Liver (tissue), 9 donors: ENCODE data around the gene C2CD5. TPM values are rescaled to one million over a fixed set of nuclear protein-coding genes. Genes with fewer than 3 reads are reported as not detected.

ENCODE experiments used
- DNase-seq: peaks from one replicate; pipeline ENCODE4 v3.0.0-alpha.2; 2017; ENCODE audit warnings: low spot score
- H3K27ac ChIP-seq, 2 donors: one replicate each; pipeline ENCODE4 v1.7.0; 2013; ENCODE audit warnings: inconsistent platforms in 2 of 2, low read length in 2 of 2, control low read depth in 1 of 2, low read depth in 1 of 2, mild to moderate bottlenecking in 1 of 2
- H3K27me3 ChIP-seq, 4 donors: one replicate each; pipeline versions ENCODE4 v1.6.1 to v1.7.0; 2013; ENCODE audit warnings: low read length in 3 of 4, inconsistent platforms in 1 of 4, mild to moderate bottlenecking in 1 of 4, moderate library complexity in 1 of 4; ENCODE audit not compliant: control insufficient read depth in 4 of 4, insufficient read depth in 4 of 4
- H3K36me3 ChIP-seq, 4 donors: one replicate each; pipeline versions ENCODE4 v1.6.1 to v1.7.0; 2013; ENCODE audit warnings: low read length in 3 of 4, mild to moderate bottlenecking in 3 of 4, low read depth in 1 of 4, moderate library complexity in 1 of 4; ENCODE audit not compliant: control insufficient read depth in 4 of 4, insufficient read depth in 3 of 4
- H3K4me1 ChIP-seq, 4 donors: one replicate each; pipeline versions ENCODE4 v1.6.1 to v1.7.0; 2013; ENCODE audit warnings: low read length in 3 of 4, mild to moderate bottlenecking in 3 of 4, moderate library complexity in 1 of 4; ENCODE audit not compliant: control insufficient read depth in 4 of 4, insufficient read depth in 4 of 4
- H3K4me3 ChIP-seq, 3 donors: one replicate each; pipeline versions ENCODE4 v1.6.1 to v1.7.0; 2013; ENCODE audit warnings: low read length in 3 of 3, control low read depth in 1 of 3, low read depth in 1 of 3, mild to moderate bottlenecking in 1 of 3
- H3K9ac ChIP-seq, 2 donors: one replicate each; pipeline ENCODE4 v1.7.0; 2013; ENCODE audit warnings: low read length in 2 of 2, mild to moderate bottlenecking in 2 of 2, moderate library complexity in 2 of 2, control low read depth in 1 of 2, low read depth in 1 of 2
- H3K9me3 ChIP-seq, 4 donors: one replicate each; pipeline versions ENCODE4 v1.6.1 to v1.7.0; 2013; ENCODE audit warnings: low read length in 3 of 4; ENCODE audit not compliant: control insufficient read depth in 4 of 4
- ATF3 ChIP-seq: IDR thresholded peaks from 2 replicates; pipeline ENCODE4 v1.6.1; 2016; ENCODE audit warnings: antibody characterized with exemption
- CTCF ChIP-seq: fragments of 150-350 bp; IDR thresholded peaks from 2 replicates; pipeline ENCODE4 v1.5.1; 2017; ENCODE audit warnings: improper control_type of control experiment, low read depth, low read length; ENCODE audit not compliant: missing input control
- EGR1 ChIP-seq, 2 donors: IDR thresholded peaks; 2 replicates each; pipeline ENCODE4 v1.6.1; 2016 to 2018; ENCODE audit warnings: antibody characterized with exemption in 2 of 2, low read depth in 2 of 2
- FOXA1 ChIP-seq: IDR thresholded peaks from 2 replicates; pipeline ENCODE4 v1.6.1; 2016; ENCODE audit warnings: antibody characterized with exemption
- FOXA2 ChIP-seq: IDR thresholded peaks from 2 replicates; pipeline ENCODE4 v1.6.1; 2016; ENCODE audit warnings: antibody characterized with exemption
- GABPA ChIP-seq, 2 donors: IDR thresholded peaks in 1 of 2; conservative IDR thresholded peaks in 1 of 2; 2 replicates each; pipeline ENCODE4 v1.6.1; 2016; ENCODE audit warnings: antibody characterized with exemption in 2 of 2, mild to moderate bottlenecking in 1 of 2, moderate library complexity in 1 of 2
- HNF4A ChIP-seq, 2 donors: conservative IDR thresholded peaks; 2 replicates each; pipeline ENCODE4 v1.6.1; 2016; ENCODE audit warnings: antibody characterized with exemption in 2 of 2, mild to moderate bottlenecking in 2 of 2
- HNF4G ChIP-seq: IDR thresholded peaks from 2 replicates; pipeline ENCODE4 v1.6.1; 2016; ENCODE audit warnings: antibody characterized with exemption
- JUND ChIP-seq, 2 donors: IDR thresholded peaks; 2 replicates each; pipeline ENCODE4 v1.6.1; 2016; ENCODE audit warnings: antibody characterized with exemption in 2 of 2
- MAX ChIP-seq: IDR thresholded peaks from 2 replicates; pipeline ENCODE4 v1.6.1; 2016; ENCODE audit warnings: antibody characterized with exemption
- NR2F2 ChIP-seq: IDR thresholded peaks from 2 replicates; pipeline ENCODE4 v1.6.1; 2016; ENCODE audit warnings: antibody characterized with exemption
- RAD21 ChIP-seq, 2 donors: IDR thresholded peaks; 2 replicates each; pipeline ENCODE4 v1.6.1; 2016; ENCODE audit warnings: antibody characterized with exemption in 2 of 2, mild to moderate bottlenecking in 2 of 2
- REST ChIP-seq: IDR thresholded peaks from 2 replicates; pipeline ENCODE4 v1.6.1; 2016; ENCODE audit warnings: antibody characterized with exemption, mild to moderate bottlenecking
- RXRA ChIP-seq, 2 donors: IDR thresholded peaks; 2 replicates each; pipeline ENCODE4 v1.6.1; 2017 to 2018; ENCODE audit warnings: antibody characterized with exemption in 2 of 2, mild to moderate bottlenecking in 1 of 2
- SP1 ChIP-seq: IDR thresholded peaks from 2 replicates; pipeline ENCODE4 v1.6.1; 2018; ENCODE audit warnings: antibody characterized with exemption, mild to moderate bottlenecking
- TAF1 ChIP-seq: conservative IDR thresholded peaks from 2 replicates; pipeline ENCODE4 v1.6.1; 2016; ENCODE audit warnings: antibody characterized with exemption, mild to moderate bottlenecking
- YY1 ChIP-seq: IDR thresholded peaks from 2 replicates; pipeline ENCODE4 v1.6.1; 2016; ENCODE audit warnings: antibody characterized with exemption, mild to moderate bottlenecking
- ZBTB33 ChIP-seq: IDR thresholded peaks from 2 replicates; pipeline ENCODE4 v1.6.1; 2016; ENCODE audit warnings: antibody characterized with exemption
- WGBS: extraction: QIAGEN DNeasy Blood & Tissue Kit; methylation state at CpG from one replicate; pipeline ENCODE4 v1.1.7; 2013; 5-methylcytosine and 5-hydroxymethylcytosine counted together
- polyA plus RNA-seq, 2 donors: library from polyadenylated mRNA; stranded (reverse) in 1 of 2; unstranded in 1 of 2; fragments of 200-250 nt in 1 of 2; fragments of >200 nt in 1 of 2; fragmentation: Nextera tagmentation in 1 of 2; extraction: Ambion mirVana in 1 of 2; gene quantifications; one replicate each; pipeline versions ENCODE4 v1.2.1 to v1.2.3, GENCODE V29; 2013 to 2015
- total RNA-seq, 2 donors: library from RNA; depleted of rRNA; stranded (reverse); fragments of >200 nt; gene quantifications; one replicate each; pipeline ENCODE4 v1.2.3, GENCODE V29; 2014
- donor health status: healthy.
- donor health status: healthy.
- donor health status: healthy.
- donor health status: healthy.
- donor health status: healthy.

The C2CD5 gene
- total and polyA plus RNA-seq, 4 donors = 5.8 to 25.0 (median 13.2) TPM

- TF ChIP-seq JUND (IDR thresholded peaks at IDR 0.05) (no peak), CTCF (no peak), YY1 (no peak), FOXA1 (no peak), REST (no peak), HNF4G (no peak), ATF3 (no peak), HNF4A (conservative IDR thresholded peaks at IDR 0.05) (no peak), ZBTB33 (no peak)
- Histone ChIP-seq H3K36me3 (no peaks in the 10 kb centered on the region), H3K9me3 (no peaks in the 10 kb centered on the region), H3K27me3 (no peaks in the 10 kb centered on the region), H3K4me1 (no peaks in the 10 kb centered on the region), H3K9ac (no peak overlapping the region), H3K4me3 (no peak overlapping the region), H3K27ac (no peak overlapping the region)
- no peak for DNase-seq
- WGBS = 79% methylated on average over 3 of the region's 3 CpGs
Measured at GRCh38 chr12:22435583-22435982, 108.8 kb downstream of the C2CD5 start.

GRCh38 chr12:22431693-22432251 lies 112.6 kb downstream of the C2CD5 start:
- Histone ChIP-seq H3K9ac (no peak overlapping the region), H3K4me3 (no peak overlapping the region), H3K36me3 (no peaks in the 10 kb centered on the region), H3K27me3 (no peaks in the 10 kb centered on the region), H3K9me3 (no peaks in the 10 kb centered on the region), H3K4me1 (no peaks in the 10 kb centered on the region), H3K27ac (no peak overlapping the region)
- DNase-seq = no peak
- WGBS = 65% methylated on average over 1 of the region's 1 CpG
- TF ChIP-seq HNF4A (conservative IDR thresholded peaks at IDR 0.05) = no peak
- no peak for TF ChIP-seq YY1
- no peak for TF ChIP-seq ZBTB33
- TF ChIP-seq FOXA2 = no peak
- TF ChIP-seq SP1 = no peak
- TF ChIP-seq NR2F2 = no peak
- TF ChIP-seq ATF3 = no peak
- TF ChIP-seq EGR1 (IDR thresholded peaks at IDR 0.05; ENCODE audit: low read depth in 2 of 2) = no peak
- no peak for TF ChIP-seq TAF1
- TF ChIP-seq GABPA (IDR thresholded peaks at IDR 0.05 in 1 of 2, conservative IDR thresholded peaks at IDR 0.05 in 1 of 2) = no peak
- TF ChIP-seq MAX = no peak
- no peak for TF ChIP-seq REST
- TF ChIP-seq FOXA1 = no peak
- TF ChIP-seq RAD21 (IDR thresholded peaks at IDR 0.05) = no peak
- TF ChIP-seq RXRA (IDR thresholded peaks at IDR 0.05) = no peak
- TF ChIP-seq JUND (IDR thresholded peaks at IDR 0.05) = no peak
- no peak for TF ChIP-seq HNF4G
